Activated CD4-positive, alpha-beta T cell treated with anti-CD3 and anti-CD28 coated beads, Interleukin-2, amount 50 U/mL, for 48 hours (primary cell): ENCODE data around the gene VHLL.

ENCODE experiments used
- DNase-seq, 2 experiments: peaks; one replicate each; pipeline ENCODE4 v3.0.0-alpha.2; 2020

Gene VHLL

DNA sequence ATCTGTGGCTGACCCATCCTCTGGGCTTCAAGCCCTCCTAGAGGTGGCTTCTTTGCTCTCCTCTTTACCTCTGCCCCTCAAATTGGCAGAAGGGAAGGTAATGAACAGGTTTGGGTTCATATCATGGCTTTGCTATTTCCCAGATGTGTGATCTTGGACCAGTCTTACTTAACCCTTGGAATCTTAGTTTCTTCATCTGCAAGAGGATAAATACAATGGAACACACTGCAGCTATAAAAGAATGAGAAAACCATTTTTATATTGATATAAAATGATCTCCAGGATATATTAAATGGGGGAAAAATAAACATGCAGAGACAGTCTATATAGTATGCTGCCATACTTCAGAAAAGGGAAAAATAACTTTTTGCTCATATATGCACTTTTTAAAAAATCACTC, 9.2 kb downstream of the VHLL start:
- no peak for DNase-seq

DNA sequence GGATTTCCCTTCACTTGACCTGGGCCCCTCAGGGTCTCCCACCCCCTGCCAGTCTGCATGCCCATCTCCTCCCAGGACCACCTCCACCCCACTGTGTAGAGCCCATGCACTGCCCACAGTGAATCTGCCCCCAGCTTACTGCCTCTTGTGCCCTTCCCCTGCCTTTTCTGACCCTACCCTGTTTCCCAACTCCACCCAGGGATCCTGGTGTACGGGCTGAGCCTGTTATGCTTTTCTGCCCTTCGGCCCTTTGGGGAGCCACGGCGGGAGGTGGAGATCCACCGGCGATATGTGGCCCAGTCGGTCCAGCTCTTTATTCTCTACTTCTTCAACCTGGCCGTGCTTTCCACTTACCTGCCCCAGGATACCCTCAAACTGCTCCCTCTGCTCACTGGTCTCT, 13.0 kb downstream of the VHLL start:
- no peak for DNase-seq

DNA sequence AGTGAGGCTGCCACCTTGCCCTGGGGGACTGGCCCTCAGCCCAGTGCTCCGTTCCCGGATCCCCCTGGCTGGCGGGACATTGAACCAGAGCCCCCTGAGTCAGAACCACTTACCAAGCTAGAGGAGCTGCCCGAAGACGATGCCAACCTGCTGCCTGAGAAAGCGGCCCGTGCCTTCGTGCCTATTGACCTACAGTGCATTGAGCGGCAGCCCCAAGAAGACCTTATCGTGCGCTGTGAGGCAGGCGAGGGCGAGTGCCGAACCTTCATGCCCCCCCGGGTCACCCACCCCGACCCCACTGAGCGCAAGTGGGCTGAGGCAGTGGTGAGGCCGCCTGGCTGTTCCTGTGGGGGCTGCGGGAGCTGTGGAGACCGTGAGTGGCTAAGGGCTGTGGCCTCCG, 13.7 kb downstream of the VHLL start:
- DNase-seq = no peak

DNA sequence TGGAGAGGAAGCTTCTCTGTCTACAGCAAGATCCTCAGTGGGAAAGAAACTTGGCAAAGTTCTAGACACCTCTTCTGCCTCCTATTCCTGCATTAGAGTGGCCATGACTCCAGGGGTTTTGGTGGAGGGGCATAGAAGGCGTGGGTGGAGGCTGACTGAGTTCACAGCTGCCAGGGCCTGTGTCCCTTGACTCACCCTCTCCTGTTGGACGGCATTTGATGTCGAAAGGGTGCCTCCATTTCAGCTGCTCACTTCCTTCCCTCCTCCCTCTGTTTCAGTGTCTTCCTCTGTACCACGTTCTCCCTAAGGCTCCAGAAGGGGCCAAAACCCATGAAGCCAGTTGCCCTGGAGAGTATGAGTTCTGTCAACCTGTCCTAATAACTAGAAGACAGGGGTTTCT, 14.3 kb downstream of the VHLL start:
- DNase-seq = no peak

DNA sequence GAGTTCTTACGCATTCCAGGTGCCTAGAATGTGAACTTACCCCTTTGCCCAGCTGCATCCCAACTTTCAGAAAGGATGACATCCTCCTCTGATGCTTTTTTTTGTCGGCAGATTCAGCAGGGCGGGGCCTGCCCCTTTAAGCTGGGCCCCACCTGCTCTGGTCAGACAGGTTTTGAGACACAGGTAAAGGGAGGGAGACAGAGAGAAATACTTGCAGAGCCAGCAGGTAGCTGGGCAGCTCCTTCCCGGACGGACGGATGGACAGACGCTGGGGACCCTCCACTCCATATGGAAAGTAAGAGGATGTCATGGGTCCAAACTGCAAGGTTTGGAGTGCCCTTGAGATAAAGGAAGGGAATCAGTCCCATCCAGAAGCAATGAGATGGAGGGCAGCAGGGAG, 15.0 kb downstream of the VHLL start, which contains the start of gene TMEM79:
TSS of gene TMEM79 (plus strand) at position 214 of the 400 bp plus-strand sequence. CDS start 902 bp downstream, outside the sequence.
- DNase-seq = no peak

DNA sequence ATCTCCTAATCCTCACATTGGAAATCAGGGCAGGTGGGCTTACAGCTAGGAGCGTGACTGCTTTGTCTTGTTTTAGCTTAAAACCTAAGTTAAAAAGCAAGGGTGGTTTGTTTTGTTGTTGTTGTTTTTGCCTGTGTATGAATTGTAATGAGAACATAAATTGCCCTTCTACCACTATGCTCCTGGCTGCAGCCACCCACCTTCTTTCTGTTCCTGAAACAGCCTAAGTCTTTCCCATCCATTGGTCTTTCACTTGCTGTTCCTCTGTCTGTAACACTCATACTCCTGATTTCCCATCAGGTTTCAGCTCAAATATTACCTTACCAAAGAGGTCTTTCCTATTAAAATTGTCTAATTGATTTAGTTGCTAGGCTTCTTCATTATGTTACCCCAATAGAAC, 15.6 kb downstream of the VHLL start:
- DNase-seq = no peak

DNA sequence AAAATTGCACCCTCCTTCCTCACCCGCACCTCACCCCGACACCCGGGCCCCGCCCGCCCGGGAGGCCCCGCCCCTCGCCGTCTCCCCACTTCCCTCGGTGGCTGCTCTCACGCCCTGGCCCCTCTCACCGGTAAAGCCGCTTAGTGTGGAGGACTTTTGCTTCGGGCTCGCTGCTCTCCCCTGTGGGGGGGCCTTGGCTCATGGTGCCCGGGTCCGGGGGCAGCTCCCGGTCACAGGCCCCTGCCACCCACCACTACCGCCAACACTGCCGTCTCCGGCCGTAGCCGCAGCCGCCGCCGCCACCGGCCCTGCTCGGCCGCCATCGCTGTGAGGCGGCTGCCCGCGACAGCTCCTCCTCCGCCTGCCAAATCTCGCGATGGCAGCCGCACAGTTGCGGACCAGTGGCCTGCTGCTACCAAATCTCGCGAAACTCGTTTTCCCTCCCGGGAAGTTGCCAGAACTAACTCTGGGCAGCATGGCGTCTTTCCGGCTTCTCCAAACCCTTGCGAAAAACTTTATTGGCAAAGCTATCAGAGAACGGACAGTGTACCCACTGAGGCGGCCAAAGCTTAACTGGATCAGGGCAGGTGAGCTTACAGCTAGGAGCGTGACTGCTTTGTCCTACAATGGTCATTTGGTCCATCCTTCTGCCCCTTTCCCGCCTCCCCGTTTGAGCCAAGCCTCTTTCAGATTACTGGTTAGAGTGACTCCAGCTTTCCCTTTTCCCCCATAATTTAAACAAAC, 16.5 kb downstream of the VHLL start, which contains the start of gene SMG5:
TSS of gene SMG5 (minus strand) at position 347 of the 744 bp plus-strand sequence. CDS start at position 202, 145 bp downstream.
- DNase-seq = peak; percentile 93 to 96

DNA sequence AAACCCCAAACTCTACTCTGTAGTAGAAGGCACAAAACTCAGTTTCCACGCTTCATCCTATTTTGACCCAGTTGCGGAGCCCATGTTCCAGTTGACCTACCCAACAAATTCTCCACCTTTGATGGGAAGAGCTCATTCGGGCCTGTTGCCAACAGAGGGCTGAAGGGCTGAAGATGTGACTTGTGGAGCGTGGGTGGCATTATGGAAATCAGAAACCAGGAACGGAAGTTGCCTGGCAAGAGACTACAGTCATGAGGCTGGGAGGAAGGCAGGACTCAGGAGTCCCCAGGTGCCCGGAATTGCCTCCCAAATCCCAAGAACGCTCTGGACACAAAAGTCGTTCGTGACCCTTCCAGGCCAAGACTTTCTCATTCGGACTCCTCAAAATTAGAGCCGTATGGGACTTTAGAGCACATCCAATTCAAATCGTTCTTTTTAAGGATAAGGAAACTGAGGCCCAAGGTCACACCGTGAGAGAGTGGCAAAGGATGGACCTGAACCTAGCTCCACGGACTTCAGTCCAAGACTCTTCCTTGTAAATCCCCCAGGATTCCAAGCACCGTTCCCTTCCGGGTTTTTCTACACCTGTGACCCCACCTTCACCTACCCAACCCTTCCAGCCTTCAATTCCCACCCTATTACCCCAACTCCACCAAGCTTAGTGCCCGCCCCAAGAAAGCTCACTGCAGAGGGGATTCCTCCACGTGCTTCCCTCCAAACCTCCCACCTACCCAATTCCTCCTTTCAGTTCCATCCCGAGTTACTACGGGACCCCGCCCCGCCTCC, 17.2 kb downstream of the VHLL start:
- DNase-seq = peak; percentile 43 to 59

DNA sequence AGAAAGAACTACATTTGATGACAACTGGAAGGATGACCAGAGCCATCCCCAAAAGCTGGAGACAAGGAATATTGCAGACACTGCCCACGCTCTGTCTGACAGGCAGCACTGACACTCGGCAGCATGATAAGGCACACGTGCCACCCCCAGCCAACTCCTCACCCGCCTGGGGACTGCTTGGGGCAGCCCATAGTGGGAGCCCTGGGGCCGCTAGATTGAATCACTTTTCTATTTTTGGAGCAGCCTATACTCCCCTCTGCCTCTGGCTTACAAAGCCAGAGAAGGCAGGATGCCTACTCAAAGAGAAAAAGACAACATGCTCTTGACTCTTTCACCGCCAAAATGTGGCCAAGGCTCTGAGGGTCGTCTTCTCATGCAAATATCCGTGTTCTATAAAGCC, 17.8 kb downstream of the VHLL start:
- peak; percentile 58 to 70 for DNase-seq

DNA sequence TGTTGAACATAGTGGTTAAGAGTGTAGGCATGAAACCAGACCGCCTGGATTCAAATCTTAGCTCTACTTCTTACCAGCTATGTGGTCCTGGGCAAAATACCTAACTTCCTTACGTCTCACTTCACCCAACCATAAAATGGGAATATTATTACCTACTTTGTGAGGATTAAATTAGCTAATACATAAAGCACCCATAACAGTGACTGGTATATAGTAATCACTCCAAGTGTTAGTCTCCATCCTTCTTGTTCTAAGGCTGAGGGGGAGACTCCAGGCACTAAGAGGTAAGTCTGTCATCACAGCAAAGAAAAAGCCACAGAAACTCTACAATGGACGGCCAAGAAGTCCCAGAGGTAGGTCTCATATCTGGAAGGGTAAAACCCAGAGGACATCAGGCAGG, 19.3 kb downstream of the VHLL start:
- no peak for DNase-seq

DNA sequence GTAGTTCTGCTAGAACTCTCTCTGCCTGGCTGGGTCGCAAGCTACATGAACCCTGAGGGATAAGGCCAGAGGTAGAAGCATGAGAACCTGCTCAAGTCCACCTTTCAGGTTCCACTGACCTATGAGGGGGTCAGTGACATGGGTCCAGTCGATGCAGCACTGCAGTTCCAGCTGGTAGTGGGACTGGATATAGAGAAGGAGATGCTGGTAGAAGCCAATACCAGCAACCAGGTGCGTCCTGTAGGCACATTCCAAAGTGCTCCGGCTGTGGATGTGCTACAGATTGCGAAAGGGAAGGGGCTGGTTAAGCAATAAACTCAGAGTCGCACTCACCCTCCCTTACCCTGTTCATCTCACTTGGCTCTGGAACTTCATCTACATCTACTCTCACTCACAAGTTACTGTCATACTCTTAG, 22.1 kb downstream of the VHLL start:
- no peak for DNase-seq

DNA sequence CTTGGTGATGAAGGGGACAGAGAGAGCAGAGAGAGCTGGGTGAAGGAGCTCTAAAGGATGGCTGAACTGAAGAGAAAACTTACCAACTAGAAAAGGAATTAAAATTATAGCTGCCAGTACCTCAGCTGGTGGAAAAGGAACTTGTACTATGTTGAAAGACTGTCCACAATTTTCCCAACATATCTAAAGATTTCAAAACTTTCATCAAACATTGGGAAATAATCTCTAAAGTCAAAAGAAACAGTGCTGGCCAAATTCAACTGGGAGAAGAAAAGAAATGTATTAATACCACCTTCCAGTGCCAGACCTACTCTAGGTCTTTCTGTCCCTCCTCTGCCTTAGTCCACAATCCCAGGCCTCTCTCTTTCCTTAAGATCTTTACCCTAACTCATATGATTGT, 22.6 kb downstream of the VHLL start:
- DNase-seq = no peak

DNA sequence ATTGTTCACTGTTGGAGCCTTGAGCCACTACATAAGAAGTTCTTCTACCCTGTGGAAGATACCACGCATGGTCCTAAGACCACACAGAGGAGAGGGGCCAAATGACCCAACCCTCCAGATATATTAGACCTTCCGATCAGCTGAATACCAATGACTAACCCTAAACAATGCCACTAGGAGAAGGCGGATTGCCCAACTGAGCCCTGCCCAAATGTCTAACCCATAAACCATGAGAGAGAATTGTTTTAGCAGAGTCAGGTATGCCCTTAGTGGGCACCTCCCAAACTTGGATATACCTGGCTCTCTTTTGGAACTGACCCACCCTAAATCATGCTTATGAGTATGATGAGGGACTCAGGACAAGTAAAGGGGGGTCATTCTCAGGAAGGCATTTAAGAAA, 28.8 kb downstream of the VHLL start:
- DNase-seq = no peak

DNA sequence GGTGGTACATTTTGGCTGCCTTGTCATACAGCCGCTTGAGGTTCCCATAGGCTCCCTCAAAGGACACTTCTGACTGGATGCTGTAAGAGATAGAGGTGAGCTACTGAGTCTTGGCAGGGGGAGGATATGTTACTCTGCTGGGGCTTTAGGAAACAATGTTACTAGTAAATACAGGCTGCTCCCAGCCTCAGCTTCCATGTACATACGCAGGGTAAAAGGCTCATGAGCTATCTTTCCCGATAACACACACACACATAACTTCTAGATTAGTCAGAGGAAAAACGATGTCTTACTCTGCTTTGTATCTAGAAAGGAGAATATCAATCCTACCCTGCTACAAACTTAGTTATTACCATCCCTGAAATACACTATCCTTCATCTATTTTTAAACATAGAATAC, 30.8 kb downstream of the VHLL start:
- no peak for DNase-seq

DNA sequence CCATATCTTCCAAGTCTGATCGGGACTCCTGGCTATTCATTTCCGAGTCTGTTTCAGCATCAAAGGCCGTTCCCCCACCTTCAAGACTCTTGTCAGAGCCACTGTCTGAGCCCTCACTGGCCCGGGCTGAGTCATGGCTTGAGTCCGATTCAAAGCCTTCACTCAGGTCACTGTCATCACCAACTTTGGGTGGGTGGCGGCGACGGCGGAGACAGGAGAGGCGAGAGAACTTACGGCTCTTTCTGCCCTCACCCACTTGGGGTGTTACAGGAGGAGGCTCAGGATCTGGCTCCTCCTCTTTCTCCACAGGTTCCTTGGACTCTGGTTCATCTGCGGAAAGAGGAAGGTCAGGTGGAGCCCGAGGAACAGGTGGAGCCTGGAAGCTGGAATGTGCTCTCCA, 33.1 kb downstream of the VHLL start:
- DNase-seq = no peak

DNA sequence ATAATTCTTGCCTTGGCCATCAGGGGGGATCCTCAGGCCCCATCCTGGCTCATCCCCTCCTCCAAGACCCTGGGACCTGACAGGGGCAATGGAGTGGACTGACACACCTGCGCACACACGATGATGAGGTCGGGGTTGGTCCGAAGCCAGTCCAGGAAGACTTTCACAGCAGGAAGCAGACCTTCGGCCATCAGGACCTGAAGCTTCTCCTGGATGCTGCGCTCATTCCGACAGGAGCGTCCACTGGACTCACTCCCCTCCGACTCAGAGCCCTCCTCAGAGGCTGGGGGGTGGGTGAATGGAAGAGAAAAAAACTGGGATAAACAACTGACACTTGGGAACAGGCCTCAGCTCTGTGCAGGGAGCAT, 35.8 kb downstream of the VHLL start:
- DNase-seq = no peak

DNA sequence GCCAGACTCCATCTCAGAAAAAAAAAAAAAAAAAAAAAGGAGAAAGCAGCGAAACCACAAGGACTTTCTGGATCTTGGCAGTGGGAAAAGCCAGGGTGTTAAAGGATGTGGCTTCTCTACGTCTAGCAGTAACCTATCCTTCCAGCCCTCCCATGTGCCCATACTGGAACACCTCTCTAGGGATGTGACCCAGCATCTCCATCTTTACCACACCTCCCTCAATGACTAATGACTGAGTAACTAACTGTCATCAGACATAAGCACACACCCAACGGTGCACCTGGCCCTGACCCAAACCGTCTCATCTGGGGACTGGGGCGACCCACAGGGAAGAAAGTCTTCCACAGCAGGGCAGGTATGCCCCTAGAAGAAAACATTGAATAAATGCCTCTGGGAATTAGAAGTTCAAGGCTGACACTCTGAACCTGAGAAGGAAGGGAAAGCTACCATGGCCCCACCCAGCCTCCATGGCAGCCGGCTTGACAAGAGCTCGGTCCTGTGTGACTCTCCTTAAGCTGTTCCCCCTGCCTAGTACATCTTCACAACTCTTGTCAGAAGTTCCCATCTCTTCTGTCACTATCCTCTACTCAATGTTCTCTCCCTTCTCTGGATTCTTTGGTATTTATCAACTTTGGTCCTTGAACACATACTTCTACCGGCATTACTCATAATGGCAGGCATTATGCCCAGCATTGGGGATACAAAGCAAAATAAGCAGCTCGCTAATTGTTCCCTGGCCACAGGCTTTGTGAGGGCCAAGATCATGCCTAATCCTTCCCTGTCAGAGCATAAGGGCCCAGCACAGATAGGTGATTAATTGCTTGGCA, 36.4 kb downstream of the VHLL start:
- no peak for DNase-seq

DNA sequence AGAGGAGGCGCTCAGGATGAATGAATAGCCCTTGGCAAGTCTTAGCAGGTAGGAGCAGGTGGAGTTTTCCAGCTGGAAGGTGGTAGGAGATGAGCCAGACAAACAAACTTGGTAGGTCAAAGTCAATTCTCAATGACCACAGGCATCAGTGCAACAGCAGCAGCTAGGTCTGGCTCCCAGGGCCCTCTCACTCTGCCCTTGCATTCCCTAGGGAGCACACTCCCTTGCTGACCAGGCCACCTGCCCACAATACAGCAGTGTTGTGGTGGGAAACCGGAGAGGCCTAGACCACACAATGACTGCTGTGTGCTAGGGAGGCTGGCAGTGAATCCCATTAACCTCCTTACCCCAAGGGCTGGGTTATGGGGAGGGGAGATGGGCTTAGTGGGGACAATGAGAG, 38.2 kb downstream of the VHLL start:
- no peak for DNase-seq

DNA sequence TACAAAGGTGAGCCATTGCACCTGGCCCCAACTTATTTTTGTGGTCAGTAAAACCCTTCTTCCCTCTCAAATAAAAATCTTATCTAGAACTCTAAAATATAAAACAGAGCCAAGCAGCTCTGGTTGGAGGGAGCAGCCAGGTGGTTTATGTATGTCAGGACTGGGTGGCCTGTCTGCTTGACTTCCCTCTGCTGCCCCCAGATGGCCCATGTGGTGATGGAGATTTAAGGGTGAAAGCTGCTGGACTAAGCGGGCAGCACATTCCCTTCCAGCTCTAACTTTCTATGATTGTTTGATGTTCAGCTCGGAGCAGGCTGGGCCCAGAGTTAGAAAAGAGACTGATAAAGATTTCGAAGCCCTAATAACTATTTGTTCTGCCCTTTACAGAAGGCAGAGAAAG, 39.3 kb downstream of the VHLL start:
- no peak for DNase-seq

DNA sequence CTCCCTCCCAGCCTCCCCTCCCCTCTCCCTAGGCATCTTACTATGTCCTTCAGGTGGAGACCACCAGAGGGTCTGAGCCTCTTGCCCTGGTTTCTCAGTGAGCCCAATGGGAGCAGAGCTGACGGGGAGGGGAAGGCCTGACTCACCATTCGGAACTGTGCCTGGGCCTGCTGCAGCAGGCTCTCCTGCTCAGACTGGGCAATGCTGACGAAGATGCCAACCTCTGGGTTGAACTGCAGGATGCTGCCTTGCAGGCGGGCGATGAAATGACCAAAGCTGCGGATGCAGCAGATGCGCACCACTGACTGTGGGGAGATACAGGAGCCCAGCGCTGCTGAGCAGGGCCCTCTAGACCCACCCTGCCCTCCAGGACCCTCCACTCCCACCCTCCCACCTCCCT, 40.2 kb downstream of the VHLL start:
- DNase-seq = no peak

DNA sequence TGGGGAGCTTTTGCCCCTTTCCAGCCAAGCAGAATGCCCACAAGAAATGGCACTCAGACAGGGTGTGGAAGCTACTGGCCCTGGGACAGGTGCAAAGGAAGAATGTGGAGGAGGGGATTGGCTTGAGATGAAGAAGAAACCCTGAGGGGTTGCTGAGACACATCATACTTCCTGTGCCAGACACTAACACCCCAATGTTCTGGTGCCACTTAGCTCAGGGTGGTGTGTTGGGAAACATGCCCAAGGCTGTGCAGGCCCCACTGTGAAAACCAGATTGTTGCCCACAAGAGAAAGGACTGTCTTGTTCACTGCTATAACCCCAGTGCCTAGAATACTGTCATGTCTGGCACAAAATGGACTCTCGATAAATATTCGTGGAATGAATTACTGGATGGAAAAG, 41.4 kb downstream of the VHLL start:
- no peak for DNase-seq

DNA sequence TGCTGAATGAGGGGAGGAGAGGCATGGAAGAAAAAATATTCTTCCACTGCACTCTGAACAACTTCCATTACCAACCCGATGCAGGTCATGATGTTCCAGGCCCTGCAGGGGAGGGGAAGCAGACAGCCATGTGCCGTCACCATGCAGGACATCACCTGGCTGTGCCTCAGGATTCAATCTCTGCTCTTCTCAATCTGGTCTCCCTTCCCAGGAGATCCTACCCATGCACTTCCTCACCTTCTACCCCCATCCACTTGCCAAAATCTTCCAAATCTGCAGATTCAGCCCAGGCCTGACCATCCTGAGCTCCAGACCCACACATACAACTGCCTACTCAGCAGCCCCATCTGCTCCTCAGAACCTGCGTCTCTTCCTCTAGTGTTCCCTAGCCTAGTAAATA, 45.5 kb downstream of the VHLL start:
- DNase-seq = no peak

DNA sequence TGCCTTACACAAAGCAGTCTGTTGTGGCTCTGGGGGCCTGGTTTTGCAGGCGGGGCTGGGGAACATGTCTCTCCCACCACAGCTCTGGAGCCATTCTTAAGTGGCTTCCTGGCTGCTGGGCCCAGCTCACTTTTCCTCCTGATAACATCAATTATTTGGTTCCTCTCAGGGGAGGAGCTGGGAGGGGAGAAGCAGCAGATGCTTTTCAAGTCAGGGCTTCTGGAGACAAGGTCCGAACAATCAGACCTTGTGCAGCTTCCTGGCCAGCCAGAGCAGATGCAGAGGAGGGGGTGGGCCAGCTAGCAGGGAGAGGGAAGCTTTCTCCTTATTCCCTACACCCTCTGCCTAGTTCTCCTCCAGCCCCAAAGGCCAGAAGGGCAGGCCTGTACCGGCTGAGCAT, 47.6 kb downstream of the VHLL start:
- no peak for DNase-seq

DNA sequence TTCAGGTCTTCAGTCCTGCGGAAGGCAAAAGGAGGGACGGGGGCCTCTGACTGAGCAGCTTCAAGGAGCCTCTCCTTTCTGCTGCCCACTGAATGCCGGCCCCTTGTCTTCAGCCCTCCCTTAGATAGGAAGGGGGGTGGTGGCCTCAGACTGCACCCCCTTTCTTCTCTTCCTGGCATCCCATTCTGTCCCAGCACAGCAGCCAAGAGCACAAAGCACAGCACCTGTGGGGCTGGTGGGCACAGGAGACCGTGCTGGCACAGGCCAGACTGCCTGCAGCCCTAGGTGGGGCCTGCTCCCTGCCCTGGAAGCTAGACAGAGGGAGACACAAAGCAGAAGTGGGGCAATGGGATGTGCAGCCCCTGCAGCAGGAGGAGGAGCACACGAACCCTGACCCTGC, 49.5 kb downstream of the VHLL start:
- DNase-seq = no peak
